ENCODE measurements around the gene HNRNPUL2. TPM values are rescaled to one million over a fixed set of nuclear protein-coding genes. Genes with fewer than 3 reads are reported as not detected.

Gene HNRNPUL2
- total and polyA plus RNA-seq, 2 of the 8 experiments (the other 6 are each of a cell fraction or from before 2014, with no cell fraction given): 14.9 to 46.4 TPM

DNA sequence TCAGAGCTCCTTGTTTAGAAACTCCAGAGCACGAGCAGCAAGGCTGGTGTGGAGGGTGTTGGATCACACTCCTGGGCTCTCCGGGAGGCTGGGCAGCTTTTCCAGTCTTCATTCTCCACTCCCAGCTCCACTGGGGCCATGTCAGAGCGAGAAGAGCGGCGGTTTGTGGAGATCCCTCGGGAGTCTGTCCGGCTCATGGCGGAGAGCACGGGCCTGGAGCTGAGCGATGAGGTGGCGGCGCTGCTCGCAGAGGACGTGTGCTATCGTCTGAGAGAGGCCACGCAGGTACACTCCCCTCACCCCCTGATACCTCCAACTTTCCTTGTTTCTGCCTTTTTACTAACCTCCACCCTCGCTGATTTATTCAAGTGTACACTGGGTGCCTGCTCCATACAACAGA is 48.4 kb upstream of the HNRNPUL2 start:
- WGBS, 2 experiments (ENCODE audit: extremely low coverage in 1 of 2, insufficient coverage in 1 of 2, insufficient read length in 1 of 2, insufficient replicate concordance in 2 of 2, low coverage in 1 of 2, low lambda C conversion rate in 2 of 2, missing lambda C conversion rate in 1 of 2): 98% methylated on average over 17 of the region's 17 CpGs; no CpG with 5 or more reads in 1 of the 2 experiments

More for the DNA sequence above, 48.4 kb upstream of the HNRNPUL2 start:
- no peak overlapping the region for H2AK5ac ChIP-seq (ENCODE audit: low read depth, low read length)
- CTCF ChIA-PET (ENCODE audit: partially characterized antibody): interaction anchor here (0.8 to 10.2 kb wide), 5 partner anchors 12 to 187 kb away, joined by 3 to 94 read pairs (median 4); partner anchors contain the start of genes STX5 and TMEM179B
- no peak overlapping the region for H3K4ac ChIP-seq (replicated peaks; ENCODE audit: insufficient read length, low read depth, low read length)
- no peak overlapping the region for H4K91ac ChIP-seq (replicated peaks; ENCODE audit: insufficient read length, low read length)
- DNase-seq (ENCODE audit: low read depth in 1 of 2, low spot score in 2 of 2): no peak
- TF ChIP-seq CBX5 (IDR thresholded peaks at IDR 0.05; ENCODE audit: low read depth, low read length): no peak
- no peak for TF ChIP-seq SP1 (IDR thresholded peaks at IDR 0.05; ENCODE audit: low read depth, low read length)
- TF ChIP-seq SIN3A (conservative IDR thresholded peaks at IDR 0.05 in 1 of 2, IDR thresholded peaks at IDR 0.05 in 1 of 2; ENCODE audit: low read depth in 1 of 2, low read length in 2 of 2): no peak
- TF ChIP-seq JUND (IDR thresholded peaks at IDR 0.05; ENCODE audit: low read length): no peak
- TF ChIP-seq, protein P1, sequence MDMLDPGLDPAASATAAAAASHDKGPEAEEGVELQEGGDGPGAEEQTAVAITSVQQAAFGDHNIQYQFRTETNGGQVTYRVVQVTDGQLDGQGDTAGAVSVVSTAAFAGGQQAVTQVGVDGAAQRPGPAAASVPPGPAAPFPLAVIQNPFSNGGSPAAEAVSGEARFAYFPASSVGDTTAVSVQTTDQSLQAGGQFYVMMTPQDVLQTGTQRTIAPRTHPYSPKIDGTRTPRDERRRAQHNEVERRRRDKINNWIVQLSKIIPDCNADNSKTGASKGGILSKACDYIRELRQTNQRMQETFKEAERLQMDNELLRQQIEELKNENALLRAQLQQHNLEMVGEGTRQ (IDR thresholded peaks at IDR 0.05; ENCODE audit: low read length): no peak
- TF ChIP-seq, protein P2, sequence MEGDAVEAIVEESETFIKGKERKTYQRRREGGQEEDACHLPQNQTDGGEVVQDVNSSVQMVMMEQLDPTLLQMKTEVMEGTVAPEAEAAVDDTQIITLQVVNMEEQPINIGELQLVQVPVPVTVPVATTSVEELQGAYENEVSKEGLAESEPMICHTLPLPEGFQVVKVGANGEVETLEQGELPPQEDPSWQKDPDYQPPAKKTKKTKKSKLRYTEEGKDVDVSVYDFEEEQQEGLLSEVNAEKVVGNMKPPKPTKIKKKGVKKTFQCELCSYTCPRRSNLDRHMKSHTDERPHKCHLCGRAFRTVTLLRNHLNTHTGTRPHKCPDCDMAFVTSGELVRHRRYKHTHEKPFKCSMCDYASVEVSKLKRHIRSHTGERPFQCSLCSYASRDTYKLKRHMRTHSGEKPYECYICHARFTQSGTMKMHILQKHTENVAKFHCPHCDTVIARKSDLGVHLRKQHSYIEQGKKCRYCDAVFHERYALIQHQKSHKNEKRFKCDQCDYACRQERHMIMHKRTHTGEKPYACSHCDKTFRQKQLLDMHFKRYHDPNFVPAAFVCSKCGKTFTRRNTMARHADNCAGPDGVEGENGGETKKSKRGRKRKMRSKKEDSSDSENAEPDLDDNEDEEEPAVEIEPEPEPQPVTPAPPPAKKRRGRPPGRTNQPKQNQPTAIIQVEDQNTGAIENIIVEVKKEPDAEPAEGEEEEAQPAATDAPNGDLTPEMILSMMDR (IDR thresholded peaks at IDR 0.05; ENCODE audit: control extremely low read depth in 1 of 3, insufficient read depth in 1 of 3, low read depth in 1 of 3, low read length in 3 of 3): no peak
- H3K4me3 ChIP-seq (ENCODE audit: extremely low read depth in 1 of 4, insufficient read depth in 2 of 4, low read depth in 3 of 4, low read length in 4 of 4): no peak overlapping the region
- no peak for FAIRE-seq
- H3K23me2 ChIP-seq (ENCODE audit: low read depth, low read length): peaks cover under 1% of the 10 kb centered on the region
- POLR2A ChIA-PET (ENCODE audit: partially characterized antibody): interaction anchor here (0.9 to 3.9 kb wide), 12 partner anchors 11 to 110 kb away, joined by 3 to 22 read pairs (median 6); partner anchors contain the start of genes BSCL2, C11orf98, CSKMT and GNG3
- no peak overlapping the region for H2BK20ac ChIP-seq (ENCODE audit: low read length)
- no peak overlapping the region for H3K56ac ChIP-seq (replicated peaks; ENCODE audit: insufficient read length, low read depth, low read length)
- no peak overlapping the region for H4K8ac ChIP-seq (ENCODE audit: extremely low read depth, insufficient read depth, low read length)
- H3K36me3 ChIP-seq (ENCODE audit: control insufficient read depth in 2 of 4, insufficient read depth in 4 of 4, low read length in 3 of 4): peaks cover 9 to 23% (median 13%) of the 10 kb centered on the region in 4 experiments; a peak in 7 of 8 replicates
- H2AFZ ChIP-seq (ENCODE audit: low read length): no peak overlapping the region
- H3K9me3 ChIP-seq (ENCODE audit: insufficient read depth in 2 of 2, low read depth in 1 of 2, low read length in 1 of 2): no peaks in the 10 kb centered on the region
- H3K18ac ChIP-seq (ENCODE audit: extremely low read depth, low read length): no peak overlapping the region
- no peak overlapping the region for H4K5ac ChIP-seq (ENCODE audit: insufficient read length, low read depth, low read length)
- no peak overlapping the region for H3K23ac ChIP-seq (ENCODE audit: insufficient read length)
- no peak overlapping the region for H3K4me2 ChIP-seq (ENCODE audit: insufficient read depth in 1 of 2, low read depth in 2 of 2, low read length in 2 of 2)
- H2BK120ac ChIP-seq (replicated peaks; ENCODE audit: low read depth, low read length): no peak overlapping the region
- H4K20me1 ChIP-seq (replicated peaks in 1 of 2; ENCODE audit: control insufficient read depth in 1 of 2, insufficient read depth in 2 of 2, low read length in 2 of 2): peaks cover 0 to 3% of the 10 kb centered on the region in 2 experiments
- no peak overlapping the region for H2BK12ac ChIP-seq (ENCODE audit: low read depth, low read length)
- peaks cover 0 to 19% of the 10 kb centered on the region in 2 experiments; a peak in 2 of 4 replicates for H3K79me2 ChIP-seq (ENCODE audit: control insufficient read depth in 1 of 2, insufficient read depth in 2 of 2, low read length in 2 of 2)
- peaks cover 0 to 2% (median 1%) of the 10 kb centered on the region in 4 experiments; a peak in 6 of 7 replicates for H3K4me1 ChIP-seq (replicated peaks in 1 of 4; ENCODE audit: control insufficient read depth in 3 of 4, insufficient read depth in 4 of 4, low read length in 3 of 4)
- no peak overlapping the region for H3K27ac ChIP-seq (ENCODE audit: low read depth, low read length)
- H3K27me3 ChIP-seq (replicated peaks in 1 of 4; ENCODE audit: control insufficient read depth in 3 of 4, extremely low read depth in 1 of 4, insufficient read depth in 3 of 4, low read length in 3 of 4): no peaks in the 10 kb centered on the region
- no peak overlapping the region for H2BK15ac ChIP-seq (ENCODE audit: low read length)
- H2BK5ac ChIP-seq (ENCODE audit: low read depth, low read length): no peak overlapping the region
- no peak overlapping the region for H3K14ac ChIP-seq (ENCODE audit: insufficient read length)
- H3K9ac ChIP-seq (replicated peaks in 1 of 4; ENCODE audit: extremely low read depth in 1 of 4, low read depth in 3 of 4, low read length in 3 of 4): no peak overlapping the region; a peak in 1 of 7 replicates
- H3K79me1 ChIP-seq (ENCODE audit: low read depth, low read length): peaks cover 6% of the 10 kb centered on the region; the same call in 1 of the 2 replicates
